Retina (tissue), 1 donor: Measurements from ENCODE around the gene ZNF629.

Experiments
- DNase-seq: peaks from one replicate; pipeline ENCODE4 v3.0.0-alpha.2; 2016

ZNF629 gene

GRCh38 chr16:30747331-30747730 lies 39.7 kb downstream of the ZNF629 start:
- DNase-seq: no peak

- DNase-seq: no peak
Observed at GRCh38 chr16:30746638-30747175, 40.3 kb downstream of the ZNF629 start.

- DNase-seq: no peak
Observed at GRCh38 chr16:30745082-30745481, 41.9 kb downstream of the ZNF629 start.

GRCh38 chr16:30744183-30744582 lies 42.8 kb downstream of the ZNF629 start:
- DNase-seq: no peak

- no peak for DNase-seq
Observed at GRCh38 chr16:30743716-30744115, 43.3 kb downstream of the ZNF629 start.

- no peak for DNase-seq
Observed at GRCh38 chr16:30741461-30741914, 45.5 kb downstream of the ZNF629 start.

GRCh38 chr16:30740364-30741251 lies 46.4 kb downstream of the ZNF629 start:
- DNase-seq: no peak

- no peak for DNase-seq
Observed at GRCh38 chr16:30738984-30739951, 47.7 kb downstream of the ZNF629 start.

- DNase-seq: no peak
Observed at GRCh38 chr16:30737794-30738648, 49.0 kb downstream of the ZNF629 start.

GRCh38 chr16:30736995-30737793 lies 49.8 kb downstream of the ZNF629 start:
- DNase-seq: no peak

- DNase-seq: no peak
Observed at GRCh38 chr16:30731411-30731810, 55.6 kb downstream of the ZNF629 start.

GRCh38 chr16:30728899-30729672 lies 57.9 kb downstream of the ZNF629 start:
- DNase-seq: no peak
